H1 (cell line): ENCODE data around the gene PLEKHG3. TPM values are rescaled to one million over a fixed set of nuclear protein-coding genes. Genes with fewer than 3 reads are reported as not detected.
A peak's percentile ranks its signal among the peaks of the same experiment; 100 is the strongest.

ENCODE experiments used
- CTCF ChIA-PET: fragments of 300-600 bp; sonication (Branson Sonifier 250); formaldehyde crosslinking; loops from one replicate; lab custom pipeline; 2021; ENCODE audit not compliant: partially characterized antibody; lab: Charles Lee
- POLR2A ChIA-PET: fragments of 300-600 bp; sonication (Branson Sonifier 250); formaldehyde crosslinking; loops from one replicate; lab custom pipeline; 2021; ENCODE audit warnings: inconsistent platforms; ENCODE audit not compliant: partially characterized antibody; lab: Charles Lee
- DNase-seq, 2 experiments: peaks; one replicate each; pipeline versions ENCODE4 v3.0.0 to v3.0.0-alpha.2; 2010 to 2022; ENCODE audit warnings: low spot score in 2 of 2, low read depth in 1 of 2, mixed read lengths in 1 of 2
- FAIRE-seq: peaks from 2 replicates; lab custom pipeline; 2011; peaks lifted over from hg19 to GRCh38; lab: Jason Lieb, UNC
- H2AFZ ChIP-seq: 2 replicates; pipeline ENCODE4 v1.8.1; 2012; ENCODE audit warnings: low read length, inconsistent platforms
- H2AK5ac ChIP-seq: 2 replicates; pipeline ENCODE4 v1.6.1; 2013; ENCODE audit warnings: low read depth, low read length
- H2BK120ac ChIP-seq: replicated peaks from 2 replicates; pipeline ENCODE3; 2013; ENCODE audit warnings: low read depth, low read length, inconsistent platforms
- H2BK12ac ChIP-seq: 2 replicates; pipeline ENCODE4 v1.6.1; 2013; ENCODE audit warnings: low read depth, low read length
- H2BK15ac ChIP-seq: 2 replicates; pipeline ENCODE4 v1.6.1; 2013; ENCODE audit warnings: low read length
- H2BK20ac ChIP-seq: 2 replicates; pipeline ENCODE4 v1.6.1; 2013; ENCODE audit warnings: low read length
- H2BK5ac ChIP-seq: 2 replicates; pipeline ENCODE4 v1.6.1; 2013; ENCODE audit warnings: low read depth, low read length
- H3K14ac ChIP-seq: 2 replicates; pipeline ENCODE4 v1.6.1; 2013; ENCODE audit warnings: inconsistent platforms; ENCODE audit not compliant: insufficient read length
- H3K18ac ChIP-seq: 2 replicates; pipeline ENCODE4 v1.6.1; 2013; ENCODE audit warnings: low read length; ENCODE audit errors: extremely low read depth
- H3K23ac ChIP-seq: 2 replicates; pipeline ENCODE4 v1.6.1; 2013; ENCODE audit warnings: inconsistent platforms; ENCODE audit not compliant: insufficient read length
- H3K23me2 ChIP-seq: 2 replicates; pipeline ENCODE4 v1.6.1; 2013; ENCODE audit warnings: low read depth, low read length
- H3K27ac ChIP-seq: 2 replicates; pipeline ENCODE4 v1.6.1; 2011; ENCODE audit warnings: low read depth, low read length, inconsistent platforms
- H3K27me3 ChIP-seq, 4 experiments: replicated peaks in 1 of 4; 1 replicate in 1 of 4; 2 replicates in 3 of 4; pipeline versions ENCODE4 v1.6.1 to v1.8.1; 2011 to 2013; ENCODE audit warnings: low read length in 3 of 4, mild to moderate bottlenecking in 3 of 4, inconsistent platforms in 2 of 4, mixed read lengths in 2 of 4, moderate library complexity in 1 of 4; ENCODE audit not compliant: control insufficient read depth in 3 of 4, insufficient read depth in 3 of 4; ENCODE audit errors: extremely low read depth in 1 of 4
- H3K36me3 ChIP-seq, 4 experiments: 2 replicates each; pipeline versions ENCODE4 v1.6.1 to v1.8.1; 2011 to 2013; ENCODE audit warnings: mild to moderate bottlenecking in 4 of 4, low read length in 3 of 4, moderate library complexity in 2 of 4, control low read depth in 1 of 4, inconsistent platforms in 1 of 4; ENCODE audit not compliant: insufficient read depth in 4 of 4, control insufficient read depth in 2 of 4
- H3K4ac ChIP-seq: replicated peaks from 2 replicates; pipeline ENCODE3; 2013; ENCODE audit warnings: low read length, low read depth, mixed read lengths, inconsistent platforms; ENCODE audit not compliant: insufficient read length
- H3K4me1 ChIP-seq, 4 experiments: replicated peaks in 1 of 4; 1 replicate in 1 of 4; 2 replicates in 3 of 4; pipeline versions ENCODE4 v1.6.1 to v1.8.1; 2011 to 2013; ENCODE audit warnings: low read length in 3 of 4, inconsistent platforms in 2 of 4, mixed read lengths in 1 of 4; ENCODE audit not compliant: insufficient read depth in 4 of 4, control insufficient read depth in 3 of 4
- H3K4me2 ChIP-seq, 2 experiments: 2 replicates each; pipeline versions ENCODE4 v1.6.1 to v1.8.1; 2011 to 2013; ENCODE audit warnings: low read depth in 2 of 2, low read length in 2 of 2, control low read depth in 1 of 2, inconsistent platforms in 1 of 2, mild to moderate bottlenecking in 1 of 2; ENCODE audit not compliant: insufficient read depth in 1 of 2
- H3K4me3 ChIP-seq, 4 experiments: fragments of 200-600, 300-600 bp in 1 of 4; sonication (generic), shearing (Covaris generic), sonication (Bioruptor Twin) in 1 of 4; 2 replicates each; pipeline versions ENCODE4 v1.5.1 to v1.8.1; 2011 to 2016; ENCODE audit warnings: low read length in 4 of 4, low read depth in 3 of 4, control low read depth in 2 of 4, inconsistent platforms in 2 of 4, mild to moderate bottlenecking in 2 of 4, mixed read lengths in 1 of 4, moderate library complexity in 1 of 4; ENCODE audit not compliant: insufficient read depth in 2 of 4; ENCODE audit errors: extremely low read depth in 1 of 4
- H3K56ac ChIP-seq: replicated peaks from 2 replicates; pipeline ENCODE3; 2013; ENCODE audit warnings: low read depth, mild to moderate bottlenecking, mixed read lengths, low read length, inconsistent platforms; ENCODE audit not compliant: insufficient read length
- H3K79me1 ChIP-seq: 2 replicates; pipeline ENCODE4 v1.6.1; 2013; ENCODE audit warnings: low read depth, low read length, control low read depth
- H3K79me2 ChIP-seq, 2 experiments: 2 replicates each; pipeline versions ENCODE4 v1.6.1 to v1.8.1; 2012 to 2013; ENCODE audit warnings: low read length in 2 of 2, mild to moderate bottlenecking in 2 of 2, inconsistent platforms in 1 of 2; ENCODE audit not compliant: insufficient read depth in 2 of 2, control insufficient read depth in 1 of 2
- H3K9ac ChIP-seq, 4 experiments: replicated peaks in 1 of 4; 1 replicate in 1 of 4; 2 replicates in 3 of 4; pipeline versions ENCODE4 v1.6.1 to v1.8.1; 2011 to 2013; ENCODE audit warnings: low read depth in 3 of 4, low read length in 3 of 4, control low read depth in 2 of 4, mild to moderate bottlenecking in 2 of 4, moderate library complexity in 2 of 4, inconsistent platforms in 1 of 4; ENCODE audit errors: extremely low read depth in 1 of 4
- H3K9me3 ChIP-seq, 2 experiments: 2 replicates each; pipeline versions ENCODE4 v1.6.1 to v1.8.1; 2012 to 2013; ENCODE audit warnings: mild to moderate bottlenecking in 2 of 2, moderate library complexity in 2 of 2, control low read depth in 1 of 2, inconsistent platforms in 1 of 2, low read depth in 1 of 2, low read length in 1 of 2, mixed read lengths in 1 of 2; ENCODE audit not compliant: insufficient read depth in 2 of 2
- H4K20me1 ChIP-seq, 2 experiments: replicated peaks in 1 of 2; 2 replicates each; pipeline versions ENCODE3 to v1.8.1; 2011 to 2013; ENCODE audit warnings: inconsistent platforms in 2 of 2, low read length in 2 of 2, mild to moderate bottlenecking in 1 of 2; ENCODE audit not compliant: insufficient read depth in 2 of 2, control insufficient read depth in 1 of 2
- H4K5ac ChIP-seq: 2 replicates; pipeline ENCODE4 v1.6.1; 2013; ENCODE audit warnings: low read length, low read depth, mixed read lengths, inconsistent platforms; ENCODE audit not compliant: insufficient read length
- H4K8ac ChIP-seq: 2 replicates; pipeline ENCODE4 v1.8.0; 2013; ENCODE audit warnings: mild to moderate bottlenecking, moderate library complexity, low read length, inconsistent platforms; ENCODE audit not compliant: insufficient read depth; ENCODE audit errors: extremely low read depth
- H4K91ac ChIP-seq: replicated peaks from 2 replicates; pipeline ENCODE3; 2013; ENCODE audit warnings: low read length, mixed read lengths, inconsistent platforms; ENCODE audit not compliant: insufficient read length
- ATF2 ChIP-seq: IDR thresholded peaks from 2 replicates; pipeline ENCODE4 v1.6.1; 2012; ENCODE audit warnings: low read length, inconsistent platforms
- CREB1 ChIP-seq: IDR thresholded peaks from 2 replicates; pipeline ENCODE4 v1.6.1; 2012; ENCODE audit warnings: inconsistent platforms
- GABPA ChIP-seq: IDR thresholded peaks from 2 replicates; pipeline ENCODE4 v1.6.1; 2011; ENCODE audit warnings: mild to moderate bottlenecking, low read length, moderate library complexity, borderline replicate concordance; ENCODE audit not compliant: insufficient read depth
- PHF8 ChIP-seq: fragments of 200-600 bp; sonication (generic); conservative IDR thresholded peaks from 2 replicates; pipeline ENCODE4 v1.7.1; 2012; ENCODE audit warnings: low read depth, mild to moderate bottlenecking, inconsistent platforms, low read length, moderate library complexity
- POLR2AphosphoS5 ChIP-seq: IDR thresholded peaks from 2 replicates; pipeline ENCODE4 v1.6.1; 2011; ENCODE audit warnings: low read depth, low read length
- RXRA ChIP-seq: IDR thresholded peaks from 2 replicates; pipeline ENCODE4 v1.6.1; 2011; ENCODE audit warnings: low read depth, mild to moderate bottlenecking, low read length, moderate library complexity; ENCODE audit not compliant: insufficient read depth
- SP1 ChIP-seq: IDR thresholded peaks from 2 replicates; pipeline ENCODE4 v1.6.1; 2011; ENCODE audit warnings: low read depth, low read length
- SP2 ChIP-seq: IDR thresholded peaks from 2 replicates; pipeline ENCODE4 v1.6.1; 2012; ENCODE audit warnings: mild to moderate bottlenecking, low read length, inconsistent platforms
- WGBS, 2 experiments: shearing (Covaris generic) in 1 of 2; methylation state at CpG; one replicate each; pipeline versions ENCODE4 v1.1.6 to v1.1.7; 2013 to 2015; ENCODE audit warnings: low lambda C conversion rate in 2 of 2, mixed read lengths in 2 of 2, inconsistent platforms in 1 of 2, low coverage in 1 of 2, missing lambda C conversion rate in 1 of 2; ENCODE audit not compliant: insufficient replicate concordance in 2 of 2, insufficient coverage in 1 of 2, insufficient read length in 1 of 2; ENCODE audit errors: extremely low coverage in 1 of 2, missing lambda C conversion rate in 1 of 2; 5-methylcytosine and 5-hydroxymethylcytosine counted together
- polyA plus RNA-seq, 7 experiments: library from polyadenylated mRNA; depleted of rRNA in 3 of 7; stranded (reverse) in 5 of 7; unstranded in 2 of 7; fragments of >200 nt in 5 of 7; fragments of 200-250 nt in 2 of 7; gene quantifications; 1 replicate in 5 of 7; 2 replicates in 1 of 7; 4 replicates in 1 of 7; pipeline versions ENCODE4 v1.2.1 to v1.2.3, GENCODE V29; 2011 to 2013; ENCODE audit warnings: missing spikeins in 2 of 7, mixed read lengths in 2 of 7
- total RNA-seq: library from RNA; stranded (reverse); fragmentation: NEBNext Ultra II Directional; extraction: Animal tissue kit (Norgen Biotek cat#: 25700); gene quantifications from 2 replicates; pipeline ENCODE4 v1.2.1, GENCODE V29; 2021

The PLEKHG3 gene
- total and polyA plus RNA-seq, 2 of the 8 experiments (the other 6 are each of a cell fraction or from before 2014, with no cell fraction given), result 43.4 to 90.6 TPM

DNA sequence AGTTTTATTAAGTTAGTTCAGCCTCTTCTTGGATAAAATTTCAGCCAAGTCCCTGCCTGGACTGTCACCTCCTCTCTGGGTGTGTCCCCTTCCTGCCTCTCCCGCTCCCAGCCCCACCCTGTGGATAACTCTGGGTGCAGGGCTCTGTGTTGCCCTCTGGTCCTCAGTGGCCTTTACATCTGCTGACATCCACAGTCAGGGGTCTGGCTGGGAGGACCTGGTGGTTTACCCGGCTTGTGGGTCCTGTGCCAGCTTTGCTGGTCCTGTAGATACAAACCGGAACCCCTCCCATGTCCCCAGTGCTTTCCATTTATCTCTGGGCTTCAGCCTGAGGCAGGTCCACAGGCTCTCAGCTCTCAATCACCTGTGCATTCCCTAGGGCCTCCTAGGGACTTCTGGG lies 28.9 kb upstream of the PLEKHG3 start:
- H3K9ac ChIP-seq, result no peak overlapping the region
- H2BK5ac ChIP-seq, result no peak overlapping the region
- POLR2A ChIA-PET, result no interaction called here
- DNase-seq, result no peak
- H3K27ac ChIP-seq, result no peak overlapping the region
- H3K79me1 ChIP-seq, result no peaks in the 10 kb centered on the region
- H4K20me1 ChIP-seq, result no peaks in the 10 kb centered on the region
- H3K27me3 ChIP-seq, result no peaks in the 10 kb centered on the region
- no peaks in the 10 kb centered on the region for H3K36me3 ChIP-seq
- TF ChIP-seq POLR2AphosphoS5 (no peak), ATF2 (no peak), GABPA (no peak), SP1 (no peak), RXRA (no peak), SP2 (no peak), CREB1 (no peak), PHF8 (no peak)
- TF ChIP-seq, all 59 proteins: peak for 0
- H3K4ac ChIP-seq, result no peak overlapping the region
- H2BK15ac ChIP-seq, result no peak overlapping the region
- peaks cover 0 to 7% (median 0%) of the 10 kb centered on the region in 4 experiments; a peak in 3 of 7 replicates for H3K4me1 ChIP-seq
- no peak overlapping the region for H3K4me3 ChIP-seq
- H3K23ac ChIP-seq, result no peak overlapping the region
- H2AK5ac ChIP-seq, result no peak overlapping the region
- H3K9me3 ChIP-seq, result no peaks in the 10 kb centered on the region
- H4K8ac ChIP-seq, result no peak overlapping the region; the same call in 1 of the 2 replicates
- H4K5ac ChIP-seq, result no peak overlapping the region
- H2BK20ac ChIP-seq, result peak overlapping the region; percentile 48; the same call in 1 of the 2 replicates
- CTCF ChIA-PET, result interaction anchor here (0.7 to 9.0 kb wide), 13 partner anchors 17 to 217 kb away, joined by 3 to 74 read pairs (median 4); no protein-coding TSS in a partner anchor
- no peak overlapping the region for H3K56ac ChIP-seq
- no peaks in the 10 kb centered on the region; the same call in 1 of the 2 replicates for H3K23me2 ChIP-seq
- no peak overlapping the region for H2BK120ac ChIP-seq
- no peak overlapping the region for H2BK12ac ChIP-seq
- no peak overlapping the region for H2AFZ ChIP-seq
- H3K79me2 ChIP-seq, result no peaks in the 10 kb centered on the region
- no peak overlapping the region for H3K4me2 ChIP-seq
- H3K18ac ChIP-seq, result no peak overlapping the region
- H3K14ac ChIP-seq, result no peak overlapping the region
- FAIRE-seq, result no peak
- WGBS, 2 experiments, result 96% methylated on average over 3 of the region's 3 CpGs; no CpG with 5 or more reads in 1 of the 2 experiments
- no peak overlapping the region for H4K91ac ChIP-seq
